ENCODE data around the gene NYNRIN. TPM values are rescaled to one million over a fixed set of nuclear protein-coding genes. Genes with fewer than 3 reads are reported as not detected.

Gene NYNRIN
- total and polyA plus RNA-seq, 10 of the 15 experiments (the other 5 are each of a cell fraction or from before 2014, with no cell fraction given), result under 0.01 to 0.15 (median 0.01) TPM; not detected in 5

DNA sequence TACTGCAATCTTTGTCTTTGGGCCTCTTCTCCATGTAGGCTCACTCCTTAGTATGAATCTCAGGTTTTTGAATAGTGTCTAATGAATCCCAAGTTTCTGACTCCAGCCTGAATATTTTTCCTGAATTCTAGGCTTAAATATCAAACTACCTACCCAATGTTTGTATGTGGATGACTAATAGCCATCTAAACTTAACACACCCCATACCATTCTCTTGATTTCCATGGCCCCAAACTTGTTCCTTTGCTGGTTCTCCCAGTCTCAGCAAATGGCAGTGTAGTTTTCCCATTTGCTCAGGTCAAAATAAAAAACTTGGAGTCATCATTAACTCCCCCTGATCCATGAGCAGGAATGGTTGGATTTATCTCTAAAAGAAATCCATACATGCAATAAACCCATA is 62.5 kb downstream of the NYNRIN start:
- Histone ChIP-seq H3K4me1 (ENCODE audit: control insufficient read depth, insufficient read depth, low read length) (peaks cover 7% of the 10 kb centered on the region), H3K36me3 (ENCODE audit: control insufficient read depth in 2 of 2, insufficient read depth in 2 of 2, low read length in 1 of 2) (no peaks in the 10 kb centered on the region), H4K20me1 (ENCODE audit: control insufficient read depth, insufficient read depth) (no peaks in the 10 kb centered on the region), H3K27ac (ENCODE audit: control insufficient read depth, insufficient read depth) (no peak overlapping the region), H3K4me3 (no peak overlapping the region), H3K9me3 (replicated peaks; ENCODE audit: control insufficient read depth, insufficient read depth, low read length) (no peaks in the 10 kb centered on the region), H2AFZ (ENCODE audit: control insufficient read depth, low read depth, low read length) (no peak overlapping the region), H3K9ac (ENCODE audit: control insufficient read depth, insufficient read depth, low read length) (no peak overlapping the region), H3K27me3 (replicated peaks in 1 of 2; ENCODE audit: control insufficient read depth in 2 of 2, insufficient read depth in 2 of 2, low read length in 1 of 2) (no peaks in the 10 kb centered on the region), H3K79me2 (ENCODE audit: control insufficient read depth, insufficient read depth, low read length) (no peaks in the 10 kb centered on the region), H3K4me2 (ENCODE audit: control insufficient read depth, insufficient read depth) (no peak overlapping the region)
- ChIA-PET POLR2A (no interaction called here), RAD21 (ENCODE audit: unreplicated experiment) (no interaction called here), CTCF (no interaction called here), SMC1A (ENCODE audit: uncharacterized antibody, unreplicated experiment) (interaction anchor here (0.7 kb wide), 1 partner anchor 9 kb away, joined by 3 read pairs; no protein-coding TSS in a partner anchor)
- intact Hi-C loops (cut with micrococcal nuclease; ENCODE audit: unreplicated experiment), result no loop called here
- TF ChIP-seq ESRRA (IDR thresholded peaks at IDR 0.05; ENCODE audit: low read length) (no peak), SMC3 (IDR thresholded peaks at IDR 0.05; ENCODE audit: borderline replicate concordance, low read length) (no peak), ZSCAN29 (IDR thresholded peaks at IDR 0.05) (no peak), RUNX3 (IDR thresholded peaks at IDR 0.05; ENCODE audit: low read length) (no peak), NRF1 (conservative IDR thresholded peaks at IDR 0.05; ENCODE audit: low read depth, low read length) (no peak), RFX5 (IDR thresholded peaks at IDR 0.05; ENCODE audit: low read depth, low read length) (no peak), BRCA1 (IDR thresholded peaks at IDR 0.05; ENCODE audit: low read depth, low read length) (no peak), CBX5 (IDR thresholded peaks at IDR 0.05; ENCODE audit: low read depth) (no peak), POLR2A (IDR thresholded peaks at IDR 0.05; ENCODE audit: low read depth, low read length) (no peak), SUPT20H (IDR thresholded peaks at IDR 0.05; ENCODE audit: borderline replicate concordance, control insufficient read depth, low read depth, low read length) (no peak)
- in situ Hi-C loops (cut with MboI), result loop anchor here (5.0 kb wide), 1 partner anchor 51 kb away; no protein-coding TSS in a partner anchor
- ATAC-seq (no peak), DNase-seq (ENCODE audit: low read depth, low spot score) (no peak), FAIRE-seq (no peak)
- no TSS peak for BruUV-seq (replicated peaks)
